Activated CD8-positive, alpha-beta memory T cell treated with anti-CD3 and anti-CD28 coated beads, Interleukin-2, amount 50 U/mL, for 24 hours (primary cell): ENCODE data around the gene SLC25A53.
A peak's percentile ranks its signal among the peaks of the same experiment; 100 is the strongest.

Experiments used
- DNase-seq: peaks from one replicate; pipeline ENCODE4 v3.0.0-alpha.2; 2020; ENCODE audit errors: extremely low read depth

SLC25A53 gene, protein sequence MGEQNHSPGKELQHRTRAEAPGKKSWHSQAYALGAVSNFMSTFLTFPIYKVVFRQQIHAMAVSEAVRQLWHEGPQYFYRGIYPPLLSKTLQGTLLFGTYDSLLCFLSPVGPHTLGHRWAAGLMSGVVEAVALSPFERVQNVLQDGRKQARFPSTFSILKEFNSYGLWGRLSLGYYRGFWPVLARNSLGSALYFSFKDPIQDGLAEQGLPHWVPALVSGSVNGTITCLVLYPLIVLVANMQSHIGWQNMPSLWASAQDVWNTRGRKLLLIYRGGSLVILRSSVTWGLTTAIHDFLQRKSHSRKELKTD

DNA sequence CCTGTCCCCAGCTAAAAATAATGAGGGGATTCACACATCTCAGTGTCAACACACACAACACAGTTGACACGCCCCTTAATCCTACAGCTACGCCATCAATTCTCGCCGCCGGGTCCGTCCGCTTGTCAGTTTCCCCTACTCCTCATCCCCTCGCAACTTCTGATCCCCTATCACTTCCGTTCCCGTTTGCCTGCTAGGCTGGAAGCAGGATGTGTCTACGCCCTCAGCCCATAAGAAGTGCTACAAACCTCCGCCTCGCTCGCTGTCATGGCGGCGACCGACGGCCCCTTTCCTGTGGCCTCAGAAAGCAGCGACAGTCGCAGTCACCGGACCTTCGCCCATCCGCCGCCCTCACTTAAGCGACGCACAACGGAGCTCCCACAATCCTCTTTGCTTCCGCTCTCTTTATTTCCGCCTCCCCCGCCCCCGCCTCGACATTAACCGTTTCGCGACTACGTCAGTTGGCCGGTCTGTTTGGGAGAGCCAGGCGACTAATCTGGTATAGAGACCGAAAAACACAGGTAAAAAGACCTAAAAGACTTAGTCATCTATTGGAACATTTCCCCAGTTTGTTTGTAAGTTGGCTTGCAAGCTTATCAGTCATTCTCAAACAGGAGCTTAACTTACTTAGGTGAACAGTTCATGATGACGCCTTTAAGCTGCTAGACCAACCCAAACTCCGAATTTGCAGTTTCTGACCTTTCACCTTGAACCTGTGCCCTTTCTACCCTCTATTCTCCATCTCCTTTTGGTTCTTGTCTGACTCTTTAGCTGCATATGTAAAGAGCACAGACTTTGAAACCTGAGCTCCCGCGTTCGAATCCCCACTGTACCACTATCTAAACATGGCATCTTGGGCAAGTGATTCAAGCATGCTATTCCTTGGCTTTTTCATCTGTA, at the start of gene SLC25A53:
Gene SLC25A53 (minus strand): TSS at position 380 of the 900 bp plus-strand sequence. CDS start 51,752 bp downstream, outside the sequence.
- peak; percentile 39 for DNase-seq

GRCh38 chrX:104205548-104205947, 48.7 kb upstream of the SLC25A53 start:
- no peak for DNase-seq

GRCh38 chrX:104195489-104196084, 38.8 kb upstream of the SLC25A53 start:
- DNase-seq, result no peak

- DNase-seq, result no peak
These were observed 38.2 kb upstream of the SLC25A53 start for GRCh38 chrX:104195013-104195412.

DNA sequence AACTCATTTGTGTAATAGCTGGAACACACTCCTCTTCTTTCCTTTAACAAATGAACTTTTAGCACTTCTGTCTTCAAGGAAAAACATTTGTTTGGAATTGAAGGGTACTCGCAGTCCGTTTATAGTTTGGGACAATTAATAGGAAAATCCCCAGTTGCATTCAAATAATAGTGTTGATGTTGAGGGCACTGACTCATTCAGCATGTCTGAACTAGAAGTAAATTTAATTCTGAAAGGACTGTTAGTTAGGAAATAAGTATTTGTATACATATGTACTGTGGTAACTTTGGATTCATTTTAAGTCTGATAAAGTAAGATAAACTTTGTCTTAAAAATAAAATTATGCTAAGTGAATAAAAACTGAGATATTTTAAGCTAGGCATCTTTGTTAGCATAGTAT, 36.7 kb upstream of the SLC25A53 start:
- DNase-seq, result no peak

- no peak for DNase-seq
These were observed 33.0 kb upstream of the SLC25A53 start for GRCh38 chrX:104189837-104190236.

DNA sequence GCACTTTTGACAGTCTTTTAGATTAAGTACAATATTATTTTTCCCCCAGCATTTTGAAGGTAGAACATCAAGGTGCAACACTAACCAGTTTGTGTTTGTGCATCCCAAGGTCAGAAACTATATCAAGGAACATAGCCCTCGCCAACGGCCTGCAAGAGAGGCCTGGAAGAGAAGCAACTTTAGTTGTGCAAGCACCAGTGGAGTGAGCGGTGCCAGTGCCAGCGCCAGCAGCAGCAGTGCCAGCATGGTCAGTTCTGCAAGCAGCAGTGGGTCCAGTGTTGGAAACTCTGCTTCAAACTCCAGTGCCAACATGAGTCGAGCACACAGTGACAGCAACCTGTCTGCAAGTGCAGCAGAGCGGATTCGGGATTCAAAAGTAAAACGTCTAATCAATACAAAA, 31.1 kb upstream of the SLC25A53 start:
- DNase-seq, result no peak

DNA sequence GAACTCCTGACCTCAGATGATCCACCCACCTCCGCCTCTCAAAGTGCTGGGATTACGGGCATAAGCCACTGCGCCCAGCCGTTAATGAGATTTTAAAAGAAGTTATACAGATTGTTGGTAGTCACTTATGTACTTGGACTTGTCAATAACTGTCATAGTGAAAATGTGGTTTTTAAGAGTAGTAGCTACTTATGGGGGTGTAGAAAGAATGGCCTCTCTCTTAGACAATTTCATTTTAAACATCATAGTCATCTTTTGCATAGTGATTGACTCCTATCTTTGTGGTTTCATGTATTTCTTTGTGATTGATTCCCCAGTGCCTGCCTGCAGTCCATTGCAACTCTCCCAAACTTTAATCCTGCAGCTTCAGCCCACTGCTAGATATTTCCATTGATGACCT, 26.9 kb upstream of the SLC25A53 start:
- no peak for DNase-seq

DNA sequence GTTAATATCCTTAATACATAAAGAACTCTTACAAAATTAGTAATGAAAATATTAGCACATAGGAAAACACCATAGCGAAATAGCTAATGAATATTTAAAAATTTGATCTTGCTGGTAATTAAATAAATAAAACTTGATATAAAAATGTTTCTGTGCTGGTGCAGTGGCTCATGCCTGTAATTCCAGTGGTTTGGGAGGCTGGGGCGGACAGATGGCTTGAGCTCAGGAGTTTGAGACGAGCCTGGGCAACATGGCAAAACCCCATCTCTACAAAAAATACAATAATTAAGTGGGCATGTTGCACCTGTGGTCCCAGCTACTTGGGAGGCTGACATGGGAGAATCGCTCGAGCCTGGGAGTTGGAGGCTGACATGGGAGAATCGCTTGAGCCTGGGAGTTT, 17.0 kb upstream of the SLC25A53 start:
- no peak for DNase-seq

DNA sequence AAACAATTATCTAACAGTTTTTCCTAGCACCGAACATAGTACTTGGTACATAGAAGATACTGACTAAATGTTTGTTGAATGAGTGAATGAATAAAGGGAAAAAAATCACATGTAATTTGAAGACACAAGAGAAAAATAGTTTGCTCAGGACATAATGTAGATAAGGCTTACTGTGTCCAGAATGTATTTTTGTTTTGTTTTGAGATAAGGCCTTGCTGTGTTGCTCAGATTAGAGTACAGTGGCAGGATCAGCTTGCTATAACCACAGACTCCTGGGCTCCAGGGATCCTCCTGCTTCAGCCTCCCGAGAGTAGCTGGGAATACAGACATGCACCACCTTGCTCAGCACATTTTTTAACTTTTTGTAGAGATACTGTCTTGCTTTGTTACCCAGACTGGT, 16.0 kb upstream of the SLC25A53 start:
- DNase-seq, result no peak

GRCh38 chrX:104172121-104172520, 15.3 kb upstream of the SLC25A53 start:
- DNase-seq, result no peak

DNA sequence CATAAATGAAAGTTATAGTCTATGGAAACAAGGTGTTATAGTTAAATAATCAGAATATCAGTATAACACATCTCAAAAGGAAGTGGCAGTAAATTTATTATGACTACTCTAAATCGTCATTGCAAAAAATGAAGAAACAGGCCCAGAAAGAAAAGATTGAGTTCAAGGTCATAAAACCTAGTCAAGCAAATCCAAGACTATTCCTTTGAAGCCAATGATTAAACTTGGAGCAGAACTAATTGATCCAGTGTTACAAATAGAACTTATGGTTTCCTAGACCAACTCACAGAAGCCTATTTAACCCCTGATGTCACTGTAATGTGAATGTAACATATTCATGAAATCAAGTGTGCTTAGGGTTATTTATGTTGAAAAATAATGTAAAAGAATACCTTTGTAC, 11.3 kb upstream of the SLC25A53 start:
- DNase-seq, result no peak

DNA sequence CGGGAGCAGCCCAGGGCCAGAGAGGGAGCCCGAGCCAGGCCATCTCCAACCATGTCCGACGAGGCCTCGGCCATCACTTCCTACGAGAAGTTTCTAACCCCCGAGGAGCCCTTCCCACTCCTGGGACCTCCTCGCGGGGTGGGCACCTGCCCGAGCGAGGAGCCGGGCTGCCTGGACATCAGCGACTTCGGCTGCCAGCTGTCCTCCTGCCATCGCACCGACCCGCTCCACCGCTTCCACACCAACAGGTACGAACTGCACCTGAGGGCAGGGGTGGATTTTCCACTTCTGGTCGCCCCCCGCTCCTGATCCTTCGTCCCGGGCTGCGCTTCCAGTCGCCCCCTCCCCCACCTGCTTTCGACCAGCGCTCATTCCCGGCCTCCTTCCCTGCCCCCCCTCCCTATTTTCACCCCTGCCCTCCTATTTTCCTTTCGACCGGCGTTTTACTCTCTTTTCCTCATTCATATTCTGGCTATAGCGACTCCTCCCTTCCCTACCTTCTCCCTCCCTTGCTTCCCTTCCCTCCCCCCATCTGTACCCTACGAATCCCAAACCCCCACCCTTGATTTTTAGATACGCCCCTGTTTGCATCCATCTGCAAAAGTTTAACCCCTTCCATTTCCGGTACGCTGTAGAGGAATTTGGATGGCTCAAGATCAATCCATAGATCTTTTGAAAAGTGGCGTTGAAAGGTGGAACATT, 10.1 kb upstream of the SLC25A53 start:
- DNase-seq, result no peak

DNA sequence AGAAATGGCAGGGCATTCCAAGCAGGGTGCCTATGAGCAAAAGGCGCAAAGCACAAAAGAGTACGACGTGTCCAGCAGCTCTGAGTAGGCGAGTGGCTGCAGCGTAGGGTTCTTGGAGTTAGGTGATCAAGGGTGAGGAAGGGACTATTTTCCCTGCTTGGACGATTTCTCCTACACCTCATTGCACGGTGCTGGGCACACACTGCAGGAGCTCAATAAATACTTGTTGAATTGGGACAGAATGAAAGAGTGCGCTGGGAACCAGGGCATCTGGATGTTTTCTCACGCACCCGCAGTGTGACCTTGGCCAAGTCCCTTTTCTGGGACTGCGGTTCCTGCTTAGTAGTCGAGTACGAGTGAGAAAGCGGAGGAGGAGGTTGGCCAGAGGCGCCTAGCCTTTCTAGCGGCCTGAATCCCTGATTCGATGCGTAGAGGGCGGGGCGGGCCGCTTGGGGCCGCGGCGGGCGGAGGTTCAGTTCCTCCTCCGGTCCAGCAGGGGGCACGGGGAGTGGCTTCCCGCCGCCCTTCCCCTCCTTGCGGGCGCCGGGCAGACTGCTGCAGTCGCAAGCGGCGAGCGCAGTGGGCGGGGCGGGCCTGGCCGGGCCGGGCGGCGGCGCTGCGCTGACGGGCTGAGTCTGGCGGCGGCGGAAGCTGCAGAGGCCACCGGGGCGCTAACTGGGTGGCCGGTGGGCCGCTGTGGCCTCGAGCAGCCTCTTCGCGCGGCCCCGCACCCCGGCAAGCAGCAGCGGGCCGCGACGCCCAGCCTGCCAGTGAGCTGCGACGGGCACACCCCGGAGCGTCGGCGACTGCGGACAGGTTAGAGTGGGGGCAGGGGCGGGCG, 9.3 kb upstream of the SLC25A53 start, which contains the start of gene FAM199X:
Gene FAM199X (plus strand): TSS at position 560 of the 841 bp plus-strand sequence. CDS start 333 bp downstream, outside the sequence.
- DNase-seq, result peak; percentile 39

GRCh38 chrX:104151037-104151436, 5.8 kb downstream of the SLC25A53 start:
- no peak for DNase-seq

DNA sequence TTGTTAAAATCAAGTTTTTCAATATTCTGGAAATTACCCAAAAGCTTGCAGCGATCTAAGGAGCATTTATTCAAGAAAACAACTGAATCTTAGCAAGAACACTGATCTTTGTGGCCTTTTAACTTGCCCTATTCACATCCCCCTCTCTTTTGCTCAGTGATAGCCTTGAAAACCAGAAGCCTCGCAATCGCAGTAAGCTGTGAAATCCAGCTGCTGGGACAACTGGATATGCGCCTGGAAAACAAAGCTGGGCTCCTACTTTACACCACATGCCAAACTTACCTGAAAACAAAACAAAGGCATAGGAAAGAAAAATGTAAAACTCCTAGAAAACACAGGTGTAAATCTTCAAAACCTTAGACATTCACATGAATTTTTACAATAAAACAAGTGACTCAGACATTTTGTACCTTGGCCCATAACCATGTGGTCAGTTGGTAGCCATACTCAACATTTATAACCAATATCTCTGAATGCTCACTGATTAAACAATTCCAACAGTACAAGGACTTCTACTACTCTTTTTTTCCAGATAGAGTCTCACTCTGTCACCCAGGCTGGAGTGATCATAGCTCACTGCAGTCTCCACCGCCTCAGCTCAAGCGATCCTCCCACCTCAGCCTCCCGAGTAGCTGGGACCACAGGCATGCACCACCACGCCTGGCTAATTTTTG, 15.6 kb downstream of the SLC25A53 start:
- no peak for DNase-seq

DNA sequence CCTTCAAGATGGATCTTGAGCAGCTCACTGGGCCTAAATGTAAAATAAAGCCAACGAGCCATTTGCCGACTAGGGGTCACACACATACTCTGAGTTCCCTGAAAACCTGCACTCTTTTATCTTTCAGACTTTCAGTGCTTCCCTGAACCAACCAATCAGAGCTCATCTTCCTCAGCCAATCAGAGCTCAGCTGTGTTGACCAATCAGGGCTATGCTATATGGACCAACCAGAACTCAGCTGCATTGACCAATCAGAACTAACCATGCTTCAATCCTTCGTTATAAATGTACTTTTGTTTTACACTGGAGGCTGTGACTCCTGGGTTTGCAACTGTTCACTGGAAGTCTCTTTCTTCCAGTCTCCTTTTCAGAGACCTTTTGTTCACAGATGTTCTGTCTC, 19.3 kb downstream of the SLC25A53 start:
- DNase-seq, result no peak

GRCh38 chrX:104136241-104137019, 20.4 kb downstream of the SLC25A53 start:
- DNase-seq, result no peak

DNA sequence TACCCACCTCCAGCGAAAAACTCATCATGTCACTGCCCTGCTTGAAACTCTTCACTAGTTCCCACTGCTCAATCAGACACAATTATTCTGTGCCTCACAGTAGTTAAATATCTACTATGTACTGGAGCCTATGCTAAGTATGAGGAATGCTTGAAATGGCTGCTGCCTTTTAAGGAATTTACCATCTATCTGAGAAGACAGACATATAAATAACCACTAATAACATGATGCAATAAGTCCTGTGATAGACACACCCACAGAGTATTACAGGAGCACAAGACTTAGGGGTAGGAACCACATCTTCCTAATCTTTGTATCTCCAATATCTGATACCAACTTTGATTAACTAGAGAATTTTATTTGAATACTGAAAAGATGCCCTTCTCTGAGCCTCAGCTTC, 21.1 kb downstream of the SLC25A53 start:
- no peak for DNase-seq
